ENCODE measurements around the gene B4GAT1. TPM values are rescaled to one million over a fixed set of nuclear protein-coding genes. Genes with fewer than 3 reads are reported as not detected.

B4GAT1 gene
- total RNA-seq, 1 donor from 2014 or later: 20.4 TPM

DNA sequence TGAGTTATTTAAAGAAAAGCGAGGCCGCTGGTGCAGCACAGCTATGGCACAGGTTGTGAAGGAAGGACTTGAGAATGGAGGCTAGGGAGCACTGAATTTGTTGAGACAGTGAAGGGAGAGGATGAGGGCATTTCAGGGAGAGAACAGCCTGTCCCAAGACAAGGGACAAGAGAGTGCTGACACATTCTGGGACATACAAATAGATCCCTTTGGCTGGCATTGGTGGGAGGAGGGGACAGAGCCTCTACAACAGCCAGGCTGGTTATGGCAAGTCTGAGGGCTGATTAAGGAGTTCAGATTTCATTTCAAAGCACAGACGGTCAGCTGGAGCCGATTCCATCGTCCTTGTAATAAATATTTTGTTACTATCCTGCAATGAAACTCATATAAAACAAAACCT lies 25.8 kb upstream of the B4GAT1 start:
- H3K27me3 ChIP-seq (ENCODE audit: control insufficient read depth, insufficient read depth, low read length): no peaks in the 10 kb centered on the region
- TF ChIP-seq, protein P1, sequence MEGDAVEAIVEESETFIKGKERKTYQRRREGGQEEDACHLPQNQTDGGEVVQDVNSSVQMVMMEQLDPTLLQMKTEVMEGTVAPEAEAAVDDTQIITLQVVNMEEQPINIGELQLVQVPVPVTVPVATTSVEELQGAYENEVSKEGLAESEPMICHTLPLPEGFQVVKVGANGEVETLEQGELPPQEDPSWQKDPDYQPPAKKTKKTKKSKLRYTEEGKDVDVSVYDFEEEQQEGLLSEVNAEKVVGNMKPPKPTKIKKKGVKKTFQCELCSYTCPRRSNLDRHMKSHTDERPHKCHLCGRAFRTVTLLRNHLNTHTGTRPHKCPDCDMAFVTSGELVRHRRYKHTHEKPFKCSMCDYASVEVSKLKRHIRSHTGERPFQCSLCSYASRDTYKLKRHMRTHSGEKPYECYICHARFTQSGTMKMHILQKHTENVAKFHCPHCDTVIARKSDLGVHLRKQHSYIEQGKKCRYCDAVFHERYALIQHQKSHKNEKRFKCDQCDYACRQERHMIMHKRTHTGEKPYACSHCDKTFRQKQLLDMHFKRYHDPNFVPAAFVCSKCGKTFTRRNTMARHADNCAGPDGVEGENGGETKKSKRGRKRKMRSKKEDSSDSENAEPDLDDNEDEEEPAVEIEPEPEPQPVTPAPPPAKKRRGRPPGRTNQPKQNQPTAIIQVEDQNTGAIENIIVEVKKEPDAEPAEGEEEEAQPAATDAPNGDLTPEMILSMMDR (IDR thresholded peaks at IDR 0.05; ENCODE audit: insufficient read depth, low read length, poor library complexity, severe bottlenecking): no peak

DNA sequence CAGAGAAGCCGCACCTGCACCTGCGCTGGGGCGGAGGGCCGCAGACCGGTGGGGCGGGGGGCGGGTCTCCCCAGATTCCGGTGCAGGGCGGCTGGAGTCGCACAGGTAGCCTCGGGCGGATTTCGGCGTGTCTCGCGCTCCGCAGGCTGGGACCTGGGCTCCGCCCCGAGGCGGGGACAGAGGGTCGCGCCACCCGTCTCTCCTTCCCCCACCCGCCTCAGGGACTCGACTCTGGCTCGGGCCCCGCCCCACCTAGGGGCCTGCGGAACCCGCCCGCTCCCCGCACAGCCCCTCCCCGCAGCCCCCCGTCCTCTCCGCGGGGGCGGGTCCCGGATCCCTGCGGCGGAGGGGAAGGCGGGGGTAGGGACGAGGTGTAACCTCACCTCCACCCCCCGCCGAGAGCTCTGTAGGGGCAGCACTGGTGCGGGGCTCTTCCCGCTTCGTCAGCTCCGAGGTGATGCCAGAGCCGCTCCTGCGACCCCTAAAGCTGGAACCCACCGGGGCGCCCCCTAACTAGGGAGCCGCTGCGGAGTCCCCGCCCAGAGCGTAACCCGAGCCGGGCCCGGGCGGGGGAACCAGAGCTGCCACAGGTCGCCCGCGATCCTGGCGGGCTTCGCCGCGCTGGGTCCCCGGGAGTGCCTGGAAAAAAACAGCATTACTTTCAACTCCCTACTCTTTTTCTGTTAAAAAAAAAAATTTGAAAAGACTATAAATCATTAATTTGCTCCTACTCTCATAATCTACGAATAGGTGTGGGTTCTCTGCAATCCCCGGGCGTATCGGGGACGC lies 24.4 kb upstream of the B4GAT1 start, which contains the start of gene SLC29A2:
TSS of gene SLC29A2 (minus strand) at position 134 of the 789 bp plus-strand sequence. CDS start 169 bp downstream, outside the sequence.
- H3K36me3 ChIP-seq (ENCODE audit: control insufficient read depth, insufficient read depth, low read length): no peaks in the 10 kb centered on the region
- no peaks in the 10 kb centered on the region for H3K27me3 ChIP-seq (ENCODE audit: control insufficient read depth, insufficient read depth, low read length)
- TF ChIP-seq, protein P1 (IDR thresholded peaks at IDR 0.05; ENCODE audit: insufficient read depth, low read length, poor library complexity, severe bottlenecking): no peak
- peak within 1 kb of the TSS; percentile 80 for H3K4me3 ChIP-seq (ENCODE audit: low read depth, low read length)
- no peak for DNase-seq (ENCODE audit: low read depth)

More for the DNA sequence above, 25.8 kb upstream of the B4GAT1 start:
- Histone ChIP-seq H3K4me3 (ENCODE audit: low read depth, low read length) (no peak overlapping the region), H3K36me3 (ENCODE audit: control insufficient read depth, insufficient read depth, low read length) (no peaks in the 10 kb centered on the region)
- no peak for DNase-seq (ENCODE audit: low read depth)

DNA sequence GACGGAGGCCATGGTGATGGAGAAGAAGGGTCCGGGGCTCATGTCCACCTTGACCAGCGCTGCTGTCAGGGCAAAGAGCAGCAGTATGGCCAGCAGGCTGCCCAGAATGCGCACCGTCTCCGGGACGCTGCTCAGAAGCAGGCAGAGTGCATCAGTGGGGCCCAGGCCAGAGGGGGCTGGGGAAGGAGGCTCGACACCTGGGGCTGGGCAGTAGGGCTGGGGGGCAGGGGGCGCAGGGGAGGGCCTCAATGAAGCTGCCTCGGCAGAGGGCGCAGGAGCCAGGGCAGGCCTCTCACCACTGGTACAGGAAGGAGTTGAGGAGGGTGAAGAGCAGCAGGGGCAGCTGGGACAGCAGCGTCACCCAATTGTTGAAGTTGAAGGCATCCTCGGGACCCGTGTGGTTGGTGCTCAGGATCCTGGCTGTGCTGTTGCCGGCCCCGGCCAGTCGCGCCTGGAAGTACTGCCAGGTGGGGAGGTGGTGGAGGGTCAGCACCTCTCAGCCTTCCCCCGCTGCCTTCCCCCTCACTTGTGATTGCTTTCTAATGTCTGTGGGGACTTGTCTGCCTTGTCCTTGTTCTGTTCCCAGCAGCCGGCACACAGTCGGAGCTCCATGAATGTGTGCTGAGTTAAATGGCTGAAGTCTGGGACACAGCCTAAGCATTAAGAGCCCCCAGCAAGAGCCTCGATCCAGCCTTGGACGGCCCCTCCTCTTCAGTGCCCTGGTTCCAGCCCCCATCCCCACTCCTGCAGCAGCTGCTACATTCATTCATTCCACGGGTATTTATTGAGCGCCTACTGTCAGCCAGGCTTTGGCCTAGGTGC lies 21.9 kb upstream of the B4GAT1 start:
- no peak overlapping the region for H3K4me3 ChIP-seq (ENCODE audit: low read depth, low read length)
- TF ChIP-seq, protein P1 (IDR thresholded peaks at IDR 0.05; ENCODE audit: insufficient read depth, low read length, poor library complexity, severe bottlenecking): no peak
- no peaks in the 10 kb centered on the region for H3K36me3 ChIP-seq (ENCODE audit: control insufficient read depth, insufficient read depth, low read length)
- no peak for DNase-seq (ENCODE audit: low read depth)
- no peaks in the 10 kb centered on the region for H3K27me3 ChIP-seq (ENCODE audit: control insufficient read depth, insufficient read depth, low read length)

DNA sequence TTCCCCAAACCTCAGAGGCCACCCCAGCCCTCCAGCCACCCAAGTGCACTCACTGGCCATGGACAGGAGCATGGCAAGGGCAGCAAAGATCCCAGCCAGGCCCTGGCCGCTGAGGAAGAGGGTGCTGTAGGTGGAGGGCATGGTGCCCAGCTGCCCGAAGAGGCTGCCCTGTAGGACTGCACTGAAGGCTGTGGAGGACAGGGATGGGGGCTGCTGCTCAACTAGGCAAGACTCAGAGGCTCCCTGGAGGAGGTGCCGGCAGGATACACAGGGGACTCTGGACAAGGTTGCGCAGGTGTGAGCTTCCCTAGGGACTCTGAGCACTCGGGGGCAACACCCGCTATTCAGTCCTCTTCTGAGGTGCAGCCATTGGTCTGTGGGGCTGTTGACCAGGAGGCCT lies 21.1 kb upstream of the B4GAT1 start:
- no peak for DNase-seq (ENCODE audit: low read depth)
- no peaks in the 10 kb centered on the region for H3K27me3 ChIP-seq (ENCODE audit: control insufficient read depth, insufficient read depth, low read length)
- TF ChIP-seq, protein P1 (IDR thresholded peaks at IDR 0.05; ENCODE audit: insufficient read depth, low read length, poor library complexity, severe bottlenecking): no peak
- no peak overlapping the region for H3K4me3 ChIP-seq (ENCODE audit: low read depth, low read length)
- H3K36me3 ChIP-seq (ENCODE audit: control insufficient read depth, insufficient read depth, low read length): no peaks in the 10 kb centered on the region

DNA sequence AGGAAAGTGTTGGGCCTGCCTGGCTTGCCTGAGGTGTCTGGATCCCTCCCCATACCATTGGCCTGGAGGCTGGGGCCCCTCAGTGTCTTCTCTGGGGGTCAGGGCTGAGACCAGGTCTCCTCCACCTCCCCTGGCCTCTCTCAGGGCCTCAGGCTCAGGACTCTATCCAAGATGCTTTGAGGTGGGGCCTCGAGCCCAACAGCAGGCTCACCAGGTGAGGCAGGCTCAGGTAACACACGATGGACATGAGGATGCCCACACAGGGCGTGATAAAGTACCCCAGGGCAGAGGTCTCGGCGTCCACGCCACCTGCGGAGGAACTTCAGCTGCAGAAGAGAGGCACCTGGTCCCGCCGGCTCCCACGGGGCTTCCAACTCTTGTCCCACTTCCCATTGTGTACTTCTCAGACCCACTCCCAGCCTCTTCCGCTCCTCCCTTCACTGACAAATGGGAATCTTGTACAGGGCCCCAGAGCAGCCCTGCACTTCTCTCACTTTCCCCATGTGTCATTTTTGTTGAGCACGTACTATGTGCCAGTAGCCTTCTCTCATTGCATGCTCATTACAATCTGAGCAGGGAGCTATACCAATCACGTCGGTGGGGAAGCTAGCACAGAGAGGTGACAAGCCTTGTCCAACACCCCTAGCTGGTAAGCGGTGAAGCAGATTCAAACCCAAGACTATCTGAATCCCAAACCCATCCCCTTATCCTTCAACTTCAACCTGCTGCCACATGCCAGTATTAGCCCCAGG lies 20.3 kb upstream of the B4GAT1 start:
- Histone ChIP-seq H3K36me3 (ENCODE audit: control insufficient read depth, insufficient read depth, low read length) (no peaks in the 10 kb centered on the region), H3K4me3 (ENCODE audit: low read depth, low read length) (no peak overlapping the region), H3K27me3 (ENCODE audit: control insufficient read depth, insufficient read depth, low read length) (no peaks in the 10 kb centered on the region)
- TF ChIP-seq, protein P1 (IDR thresholded peaks at IDR 0.05; ENCODE audit: insufficient read depth, low read length, poor library complexity, severe bottlenecking): no peak
- DNase-seq (ENCODE audit: low read depth): no peak
